Jurkat, Clone E6-1 (cell line): Measurements from ENCODE around the gene CCDC85B. TPM values are rescaled to one million over a fixed set of nuclear protein-coding genes. Genes with fewer than 3 reads are reported as not detected.
"Not testable (repeated sequence)": the region's sequence is repeated elsewhere in the genome, so short reads cannot be mapped to it uniquely, and the experiment has no call there.

Source experiments
- DNase-seq: peaks from one replicate; pipeline ENCODE4 v3.0.0-alpha.2; 2011; ENCODE audit warnings: low read depth, low spot score
- H3K4me3 ChIP-seq: 2 replicates; pipeline ENCODE4 v1.5.1; 2011; ENCODE audit warnings: mild to moderate bottlenecking, low read length, control low read depth, moderate library complexity
- polyA plus RNA-seq: library from polyadenylated mRNA; unstranded; fragments of >200 nt; gene quantifications from one replicate; pipeline ENCODE4 v1.2.1, GENCODE V29; 2012; ENCODE audit warnings: missing spikeins; ENCODE audit not compliant: insufficient read length, insufficient read depth

Gene CCDC85B
- 30.2 TPM for polyA plus RNA-seq

GRCh38 chr11:65890324-65891218 lies at the start of gene CCDC85B:
TSS of gene CCDC85B (plus strand) at chr11:65890673. CDS start at chr11:65890784, 111 bp downstream.
- H3K4me3 ChIP-seq: peak within 1 kb of the TSS; percentile 67
- peak; percentile 92 for DNase-seq

- no peak for DNase-seq
- H3K4me3 ChIP-seq: no peak overlapping the region
Observed at GRCh38 chr11:65842144-65842543, 48.3 kb upstream of the CCDC85B start.

GRCh38 chr11:65843811-65844210 lies 46.7 kb upstream of the CCDC85B start:
- no peak for DNase-seq
- H3K4me3 ChIP-seq: no peak overlapping the region

GRCh38 chr11:65844231-65844872 lies 46.1 kb upstream of the CCDC85B start:
- no peak overlapping the region for H3K4me3 ChIP-seq
- no peak for DNase-seq

GRCh38 chr11:65847746-65848145 lies 42.7 kb upstream of the CCDC85B start:
- DNase-seq: no peak
- no peak overlapping the region for H3K4me3 ChIP-seq

GRCh38 chr11:65848693-65849092 lies 41.8 kb upstream of the CCDC85B start:
- not testable (repeated sequence) for DNase-seq, H3K4me3 ChIP-seq

GRCh38 chr11:65849366-65849765 lies 41.1 kb upstream of the CCDC85B start:
- no peak overlapping the region for H3K4me3 ChIP-seq
- DNase-seq: no peak

GRCh38 chr11:65849771-65850216 lies 40.7 kb upstream of the CCDC85B start:
- no peak overlapping the region for H3K4me3 ChIP-seq
- DNase-seq: no peak

GRCh38 chr11:65850217-65851082 lies 40.0 kb upstream of the CCDC85B start:
- no peak for DNase-seq
- H3K4me3 ChIP-seq: no peak overlapping the region

- H3K4me3 ChIP-seq: no peak overlapping the region
- DNase-seq: no peak
Observed at GRCh38 chr11:65851083-65851579, 39.3 kb upstream of the CCDC85B start.

- H3K4me3 ChIP-seq: no peak overlapping the region
- DNase-seq: no peak
Observed at GRCh38 chr11:65851811-65852507, 38.5 kb upstream of the CCDC85B start.

- DNase-seq: no peak
- no peak overlapping the region for H3K4me3 ChIP-seq
Observed at GRCh38 chr11:65852508-65853245, 37.8 kb upstream of the CCDC85B start.

- no peak overlapping the region for H3K4me3 ChIP-seq
- DNase-seq: no peak
Observed at GRCh38 chr11:65853246-65853979, 37.1 kb upstream of the CCDC85B start.

GRCh38 chr11:65854161-65854592 lies 36.3 kb upstream of the CCDC85B start:
- H3K4me3 ChIP-seq: no peak overlapping the region
- no peak for DNase-seq

- no peak overlapping the region for H3K4me3 ChIP-seq
Observed at GRCh38 chr11:65854852-65855837, 35.3 kb upstream of the CCDC85B start.

GRCh38 chr11:65855927-65856363 lies 34.5 kb upstream of the CCDC85B start:
- no peak for DNase-seq
- peak overlapping the region; percentile 96 for H3K4me3 ChIP-seq

More at GRCh38 chr11:65854852-65855837, 35.3 kb upstream of the CCDC85B start:
- no peak for DNase-seq
